PC-3 (cell line): Measurements from ENCODE around the gene KRT73.

Experiments used
- CTCF ChIP-seq: fragments of 300-600 bp; sonication (generic); conservative IDR thresholded peaks from 2 replicates; pipeline ENCODE4 v1.5.1; 2017; ENCODE audit warnings: antibody characterized with exemption, low read depth, mild to moderate bottlenecking, low read length
- EZH2 ChIP-seq: fragments of 300-600 bp; sonication (generic); IDR thresholded peaks from one replicate; pipeline ENCODE4 v1.6.1; 2017; ENCODE audit warnings: antibody characterized with exemption, mild to moderate bottlenecking, low read length; ENCODE audit not compliant: unreplicated experiment
- EZH2phosphoT487 ChIP-seq: fragments of 300-600 bp; sonication (generic); IDR thresholded peaks from 2 replicates; pipeline ENCODE4 v1.6.1; 2018; ENCODE audit warnings: mild to moderate bottlenecking, antibody characterized with exemption, low read length, borderline replicate concordance

- TF ChIP-seq CTCF (no peak), EZH2 (no peak), EZH2phosphoT487 (no peak)
Measured at GRCh38 chr12:52607314-52607713, 11.0 kb downstream of the KRT73 start.
